EH (cell line): ENCODE results near the gene PBOV1.

Source experiments
- DNase-seq: peaks from one replicate; pipeline ENCODE4 v3.0.0-alpha.2; 2015; ENCODE audit warnings: low read depth

The PBOV1 gene

DNA sequence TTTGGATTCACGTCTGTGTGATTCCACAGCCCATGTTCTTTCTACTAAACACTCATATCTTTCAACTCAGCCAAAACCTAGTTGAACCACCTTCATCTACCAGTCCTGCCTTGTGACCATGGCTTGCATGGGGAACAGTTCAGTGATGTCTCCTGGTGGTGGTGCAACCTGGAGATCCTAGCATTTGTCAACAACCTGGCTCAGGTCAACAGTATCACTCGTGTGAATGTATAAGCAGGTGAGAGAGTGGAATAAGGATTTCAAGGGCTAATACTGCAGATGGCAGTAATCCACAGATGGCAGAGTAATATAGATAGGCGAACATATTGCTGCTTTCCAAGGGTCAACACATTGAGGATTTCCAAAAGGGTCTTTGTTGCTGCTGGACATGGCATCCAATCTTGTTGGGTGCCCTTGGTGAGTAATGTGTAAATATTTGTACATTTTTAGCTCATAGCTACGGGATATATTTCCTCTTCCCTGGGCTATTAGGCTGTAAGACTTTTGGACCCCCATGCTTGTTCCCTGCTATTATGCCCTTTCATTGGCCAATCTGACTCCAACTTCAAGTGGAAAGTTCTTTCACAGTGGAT lies 13.4 kb downstream of the PBOV1 start:
- DNase-seq, result no peak

- DNase-seq, result no peak
Measured at GRCh38 chr6:138204303-138204702, 14.0 kb downstream of the PBOV1 start.

GRCh38 chr6:138203315-138203714 lies 15.0 kb downstream of the PBOV1 start:
- no peak for DNase-seq

- DNase-seq, result no peak
Measured at GRCh38 chr6:138201836-138202235, 16.5 kb downstream of the PBOV1 start.

- DNase-seq, result no peak
Measured at GRCh38 chr6:138198430-138199091, 19.7 kb downstream of the PBOV1 start.

- DNase-seq, result no peak
Measured at GRCh38 chr6:138197570-138197969, 20.7 kb downstream of the PBOV1 start.

DNA sequence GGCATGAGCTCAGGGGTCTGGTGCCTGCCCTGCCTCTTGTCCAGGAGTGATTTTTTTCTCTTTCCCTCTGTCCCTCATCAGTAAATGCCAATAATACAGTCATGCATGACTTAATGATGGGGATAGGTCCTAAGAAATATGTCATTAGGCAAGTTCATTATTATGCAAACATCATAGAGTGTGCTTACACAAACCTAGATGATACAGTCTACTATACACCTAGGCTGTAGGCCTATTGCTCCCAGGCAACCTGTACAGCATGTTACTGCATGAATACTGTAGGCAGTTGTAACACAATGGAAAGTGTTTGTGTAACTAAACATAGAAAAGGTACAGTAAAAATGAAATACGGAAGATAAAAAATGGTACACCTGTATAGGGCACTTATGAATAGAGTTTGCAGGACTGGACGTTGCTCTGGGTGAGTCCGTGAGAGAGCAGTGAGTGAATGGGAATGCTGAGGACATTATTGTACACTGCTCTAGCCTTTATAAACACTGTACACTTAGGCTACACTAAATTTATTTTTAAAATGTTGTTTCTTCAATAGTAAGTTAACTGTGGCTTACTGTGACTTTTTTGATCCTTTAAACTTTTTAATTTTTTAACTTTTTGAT lies 22.1 kb downstream of the PBOV1 start:
- DNase-seq, result no peak

- DNase-seq, result no peak
Measured at GRCh38 chr6:138194287-138194686, 24.0 kb downstream of the PBOV1 start.

- DNase-seq, result no peak
Measured at GRCh38 chr6:138188278-138188941, 29.9 kb downstream of the PBOV1 start.

- DNase-seq, result no peak
Measured at GRCh38 chr6:138187156-138187555, 31.1 kb downstream of the PBOV1 start.

DNA sequence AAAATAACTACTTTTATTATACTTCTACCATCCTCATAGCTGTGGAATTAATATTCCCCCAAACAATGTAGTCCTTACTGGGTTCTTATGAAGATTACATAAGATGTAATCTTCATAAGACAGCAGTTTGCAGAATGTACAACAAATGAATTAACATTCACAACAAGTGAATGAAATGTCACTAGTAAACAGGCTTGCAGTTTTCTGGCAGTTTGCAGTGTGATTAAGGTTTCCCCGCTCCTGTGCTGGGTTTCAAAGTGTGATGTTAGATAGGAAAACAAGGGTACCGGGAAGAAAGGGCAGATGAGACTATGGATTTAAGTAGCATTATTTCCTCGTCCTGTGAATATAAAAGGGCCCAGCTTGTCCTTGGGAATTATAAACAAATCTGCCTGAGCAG lies 34.1 kb downstream of the PBOV1 start:
- no peak for DNase-seq

DNA sequence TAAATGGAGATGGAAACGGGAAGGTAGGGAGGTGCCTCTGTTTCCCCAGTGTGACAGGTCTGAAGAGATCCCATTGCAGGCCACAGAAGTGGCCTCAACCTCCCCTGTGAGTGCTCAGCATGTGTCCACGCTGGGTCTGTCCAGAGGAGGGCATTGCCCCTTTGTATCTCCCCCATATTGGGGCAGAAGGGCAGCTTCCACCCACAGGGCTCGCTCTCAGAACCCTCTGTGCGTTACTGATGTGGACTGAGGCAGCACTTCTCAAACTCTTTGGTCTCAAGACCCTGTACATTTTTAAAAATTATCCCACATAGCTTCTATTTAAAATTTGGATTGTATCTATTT lies 34.5 kb downstream of the PBOV1 start:
- no peak for DNase-seq

- DNase-seq, result no peak
Measured at GRCh38 chr6:138182939-138183789, 35.1 kb downstream of the PBOV1 start.

- DNase-seq, result no peak
Measured at GRCh38 chr6:138176652-138177232, 41.5 kb downstream of the PBOV1 start.

DNA sequence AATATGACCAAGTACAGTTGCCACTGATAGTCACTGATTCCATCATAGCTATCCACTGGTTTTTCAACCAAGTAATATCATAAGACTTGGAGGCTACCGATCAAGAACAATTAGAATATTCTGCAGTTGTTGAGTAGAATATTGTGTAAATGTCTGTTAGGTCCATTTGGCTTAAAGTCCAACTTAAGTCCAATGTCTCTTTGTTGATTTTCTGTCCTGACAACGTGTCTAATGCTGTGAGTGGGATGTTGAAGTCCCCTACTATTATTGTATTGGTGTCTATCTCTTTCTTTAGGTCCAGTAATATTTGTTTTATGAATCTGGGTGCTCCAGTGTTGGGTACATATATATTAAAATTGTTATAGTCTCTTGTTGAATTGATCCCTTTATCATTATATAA lies 42.7 kb downstream of the PBOV1 start:
- no peak for DNase-seq
